Measurements from ENCODE around the gene PLXDC2.

GRCh38 chr10:19936289-19936688, 120.1 kb downstream of the PLXDC2 start:
- TF ChIP-seq CTCF (IDR thresholded peaks at IDR 0.05) (no peak), POLR2A (IDR thresholded peaks at IDR 0.05) (no peak)
